NCI-H2107 treated with DMSO at 0.1 percent for 48 hours (cell line): ENCODE results near the gene KLF7.

Experiments used
- DNase-seq: peaks from one replicate; lab custom pipeline; 2025; ENCODE audit not compliant: unreplicated experiment; lab: John Stamatoyannopoulos, UW

The KLF7 gene

DNA sequence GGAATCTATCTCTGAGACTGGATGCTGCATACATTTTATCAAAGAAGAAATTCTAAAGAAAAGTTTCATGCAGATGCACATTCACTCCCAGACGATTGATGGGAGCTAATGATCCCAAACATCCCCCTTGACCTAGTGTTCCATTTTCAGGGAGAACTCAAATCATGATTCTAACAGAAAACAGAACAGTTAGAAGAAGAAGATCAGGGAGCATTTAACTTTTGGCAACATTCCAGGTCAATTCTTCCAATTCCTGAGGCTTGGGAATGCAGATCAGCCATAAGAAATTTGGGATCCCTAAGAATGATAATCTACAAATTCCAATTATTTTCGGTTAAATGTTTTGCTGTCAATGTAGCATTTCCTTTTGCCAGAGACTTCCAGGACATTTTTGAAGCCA, 129.9 kb downstream of the KLF7 start:
- DNase-seq, result no peak

DNA sequence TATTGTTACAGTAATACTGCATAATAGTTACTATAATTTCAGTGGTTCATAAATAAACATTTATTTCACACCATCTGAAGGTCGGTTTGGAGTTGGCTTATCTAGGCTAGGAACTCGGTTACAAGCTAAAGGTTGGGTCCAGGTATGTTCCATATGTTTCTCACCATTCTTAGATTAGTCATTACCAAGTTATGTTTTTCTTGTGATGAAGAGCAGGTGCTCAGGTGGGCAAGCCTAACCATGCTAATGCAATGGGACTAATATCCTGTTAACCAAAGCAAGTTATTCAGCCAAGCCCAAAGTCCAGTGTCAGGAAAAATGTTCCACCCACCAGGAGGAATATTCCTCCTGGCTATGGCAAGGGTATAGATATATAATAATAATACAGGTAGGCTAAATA, 133.3 kb downstream of the KLF7 start:
- no peak for DNase-seq
